DOHH2 (cell line): ENCODE measurements around the gene CD248.

ENCODE experiments used
- H3F3A ChIP-seq: fragments of 200-600 bp; sonication (generic), shearing (Covaris generic); 2 replicates; pipeline ENCODE4 v1.6.0; 2016; ENCODE audit warnings: antibody characterized with exemption, mild to moderate bottlenecking; ENCODE audit not compliant: control insufficient read depth, insufficient read depth
- H3K27ac ChIP-seq: fragments of 200-600 bp; sonication (generic); 2 replicates; pipeline ENCODE4 v1.5.1; 2014; ENCODE audit warnings: low read depth, mild to moderate bottlenecking, low read length, moderate library complexity
- H3K27me3 ChIP-seq: fragments of 200-600 bp; sonication (generic); 2 replicates; pipeline ENCODE4 v1.6.1; 2014; ENCODE audit warnings: mild to moderate bottlenecking, low read length, mixed read lengths; ENCODE audit not compliant: control insufficient read depth
- H3K36me3 ChIP-seq: fragments of 200-600 bp; sonication (generic); 2 replicates; pipeline ENCODE4 v1.6.1; 2014; ENCODE audit warnings: mild to moderate bottlenecking, low read length, moderate library complexity, mixed read lengths; ENCODE audit not compliant: control insufficient read depth
- H3K4me1 ChIP-seq: fragments of 200-600 bp; sonication (generic); 2 replicates; pipeline ENCODE4 v1.6.1; 2014; ENCODE audit warnings: mild to moderate bottlenecking, low read length, mixed read lengths; ENCODE audit not compliant: control insufficient read depth
- H3K4me2 ChIP-seq: fragments of 200-600 bp; sonication (generic); 2 replicates; pipeline ENCODE4 v1.6.0; 2014; ENCODE audit warnings: mild to moderate bottlenecking, low read length, moderate library complexity
- H3K4me3 ChIP-seq: fragments of 200-600 bp; sonication (generic); 2 replicates; pipeline ENCODE4 v1.5.1; 2014; ENCODE audit warnings: mild to moderate bottlenecking, low read length, mixed read lengths
- H3K79me2 ChIP-seq: fragments of 200-600 bp; sonication (generic); 2 replicates; pipeline ENCODE4 v1.6.1; 2014; ENCODE audit warnings: mild to moderate bottlenecking, low read length, mixed read lengths; ENCODE audit not compliant: control insufficient read depth
- H3K9me2 ChIP-seq: fragments of 200-600 bp; sonication (generic); replicated peaks from 2 replicates; pipeline ENCODE4 v1.6.1; 2014; ENCODE audit warnings: mild to moderate bottlenecking, low read length, mixed read lengths; ENCODE audit not compliant: control insufficient read depth
- H3K9me3 ChIP-seq: fragments of 200-600 bp; sonication (generic); 2 replicates; pipeline ENCODE4 v1.6.1; 2014; ENCODE audit warnings: antibody characterized with exemption, low read length, mixed read lengths; ENCODE audit not compliant: control insufficient read depth, insufficient read depth
- H4K20me1 ChIP-seq: fragments of 200-600 bp; sonication (generic); 2 replicates; pipeline ENCODE4 v1.6.0; 2014; ENCODE audit warnings: low read depth, mild to moderate bottlenecking, antibody characterized with exemption, low read length, moderate library complexity; ENCODE audit not compliant: control insufficient read depth, insufficient read depth
- EZH2phosphoT487 ChIP-seq: fragments of 200-600 bp; sonication (generic); IDR thresholded peaks from 2 replicates; pipeline ENCODE4 v1.6.1; 2017; ENCODE audit warnings: borderline replicate concordance, mild to moderate bottlenecking, antibody characterized with exemption, low read length, moderate library complexity, mixed read lengths
- TF ChIP-seq, protein P1 (sequence below): fragments of 200-600 bp; sonication (generic); IDR thresholded peaks from one replicate; pipeline ENCODE4 v1.5.1; 2014; ENCODE audit warnings: antibody characterized with exemption, mild to moderate bottlenecking, low read depth, low read length; ENCODE audit not compliant: poor library complexity, severe bottlenecking

Gene CD248

GRCh38 chr11:66290330-66290621 is 26.6 kb downstream of the CD248 start:
- Histone ChIP-seq H3F3A (no peaks in the 10 kb centered on the region), H3K9me2 (no peaks in the 10 kb centered on the region), H3K27me3 (peaks cover 12% of the 10 kb centered on the region), H3K4me2 (peak overlapping the region; percentile 87), H3K4me3 (peak overlapping the region; percentile 95), H3K36me3 (peaks cover 4% of the 10 kb centered on the region), H3K4me1 (peaks cover 19% of the 10 kb centered on the region), H3K79me2 (peaks cover 17% of the 10 kb centered on the region), H3K27ac (no peak overlapping the region), H3K9me3 (no peaks in the 10 kb centered on the region), H4K20me1 (no peaks in the 10 kb centered on the region)
- TF ChIP-seq EZH2phosphoT487: no peak
- TF ChIP-seq, protein P1, sequence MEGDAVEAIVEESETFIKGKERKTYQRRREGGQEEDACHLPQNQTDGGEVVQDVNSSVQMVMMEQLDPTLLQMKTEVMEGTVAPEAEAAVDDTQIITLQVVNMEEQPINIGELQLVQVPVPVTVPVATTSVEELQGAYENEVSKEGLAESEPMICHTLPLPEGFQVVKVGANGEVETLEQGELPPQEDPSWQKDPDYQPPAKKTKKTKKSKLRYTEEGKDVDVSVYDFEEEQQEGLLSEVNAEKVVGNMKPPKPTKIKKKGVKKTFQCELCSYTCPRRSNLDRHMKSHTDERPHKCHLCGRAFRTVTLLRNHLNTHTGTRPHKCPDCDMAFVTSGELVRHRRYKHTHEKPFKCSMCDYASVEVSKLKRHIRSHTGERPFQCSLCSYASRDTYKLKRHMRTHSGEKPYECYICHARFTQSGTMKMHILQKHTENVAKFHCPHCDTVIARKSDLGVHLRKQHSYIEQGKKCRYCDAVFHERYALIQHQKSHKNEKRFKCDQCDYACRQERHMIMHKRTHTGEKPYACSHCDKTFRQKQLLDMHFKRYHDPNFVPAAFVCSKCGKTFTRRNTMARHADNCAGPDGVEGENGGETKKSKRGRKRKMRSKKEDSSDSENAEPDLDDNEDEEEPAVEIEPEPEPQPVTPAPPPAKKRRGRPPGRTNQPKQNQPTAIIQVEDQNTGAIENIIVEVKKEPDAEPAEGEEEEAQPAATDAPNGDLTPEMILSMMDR: no peak

- Histone ChIP-seq H3K4me1 (peaks cover 21% of the 10 kb centered on the region), H3K9me3 (no peaks in the 10 kb centered on the region), H3K9me2 (no peaks in the 10 kb centered on the region), H3K79me2 (peaks cover 17% of the 10 kb centered on the region), H3K36me3 (peaks cover 7% of the 10 kb centered on the region), H3K4me2 (peak overlapping the region; percentile 87), H3F3A (no peaks in the 10 kb centered on the region), H3K27ac (peak overlapping the region; percentile 38; the same call in 1 of the 2 replicates), H4K20me1 (no peaks in the 10 kb centered on the region), H3K4me3 (peak overlapping the region; percentile 95), H3K27me3 (peaks cover 12% of the 10 kb centered on the region)
- no peak for TF ChIP-seq EZH2phosphoT487
- TF ChIP-seq, protein P1: no peak
Observed at GRCh38 chr11:66289548-66290329, 27.1 kb downstream of the CD248 start.

GRCh38 chr11:66288671-66289547 is 27.9 kb downstream of the CD248 start, which contains the start of gene YIF1A:
TSS of gene YIF1A (minus strand) at chr11:66289143. CDS start at chr11:66288985, 158 bp downstream.
- Histone ChIP-seq H3K27me3 (peaks cover 12% of the 10 kb centered on the region), H3F3A (no peaks in the 10 kb centered on the region), H3K9me2 (no peaks in the 10 kb centered on the region), H3K4me2 (peak within 1 kb of the TSS; percentile 92), H3K79me2 (peaks cover 17% of the 10 kb centered on the region), H3K36me3 (peaks cover 7% of the 10 kb centered on the region), H3K27ac (peak within 1 kb of the TSS; percentile 41), H3K4me3 (peak within 1 kb of the TSS; percentile 95), H3K9me3 (no peaks in the 10 kb centered on the region), H4K20me1 (no peaks in the 10 kb centered on the region), H3K4me1 (peaks cover 25% of the 10 kb centered on the region)
- TF ChIP-seq EZH2phosphoT487: no peak
- TF ChIP-seq, protein P1: peak; percentile 35
